NCI-H460 (cell line): Measurements from ENCODE around the gene ACOT12. TPM values are rescaled to one million over a fixed set of nuclear protein-coding genes. Genes with fewer than 3 reads are reported as not detected.
"Not testable (repeated sequence)": the region's sequence is repeated elsewhere in the genome, so short reads cannot be mapped to it uniquely, and the experiment has no call there.

Experiments used
- DNase-seq: peaks from one replicate; pipeline ENCODE4 v3.0.0-alpha.2; 2016; ENCODE audit warnings: low read depth; ENCODE audit errors: extremely low read depth
- polyA plus RNA-seq: library from polyadenylated mRNA; depleted of rRNA; stranded (reverse); fragments of >200 nt; gene quantifications from 2 replicates; pipeline ENCODE4 v1.2.3, GENCODE V29; 2014; cell fraction: nucleus; rRNA removed
- total RNA-seq: library from RNA; depleted of rRNA; stranded (reverse); fragments of >200 nt; shearing (Covaris generic); gene quantifications from 2 replicates; pipeline ENCODE4 v1.2.3, GENCODE V29; 2014; rRNA removed

The ACOT12 gene
- total RNA-seq: not detected in 2 replicates
- polyA plus RNA-seq: not detected in 2 replicates

DNA sequence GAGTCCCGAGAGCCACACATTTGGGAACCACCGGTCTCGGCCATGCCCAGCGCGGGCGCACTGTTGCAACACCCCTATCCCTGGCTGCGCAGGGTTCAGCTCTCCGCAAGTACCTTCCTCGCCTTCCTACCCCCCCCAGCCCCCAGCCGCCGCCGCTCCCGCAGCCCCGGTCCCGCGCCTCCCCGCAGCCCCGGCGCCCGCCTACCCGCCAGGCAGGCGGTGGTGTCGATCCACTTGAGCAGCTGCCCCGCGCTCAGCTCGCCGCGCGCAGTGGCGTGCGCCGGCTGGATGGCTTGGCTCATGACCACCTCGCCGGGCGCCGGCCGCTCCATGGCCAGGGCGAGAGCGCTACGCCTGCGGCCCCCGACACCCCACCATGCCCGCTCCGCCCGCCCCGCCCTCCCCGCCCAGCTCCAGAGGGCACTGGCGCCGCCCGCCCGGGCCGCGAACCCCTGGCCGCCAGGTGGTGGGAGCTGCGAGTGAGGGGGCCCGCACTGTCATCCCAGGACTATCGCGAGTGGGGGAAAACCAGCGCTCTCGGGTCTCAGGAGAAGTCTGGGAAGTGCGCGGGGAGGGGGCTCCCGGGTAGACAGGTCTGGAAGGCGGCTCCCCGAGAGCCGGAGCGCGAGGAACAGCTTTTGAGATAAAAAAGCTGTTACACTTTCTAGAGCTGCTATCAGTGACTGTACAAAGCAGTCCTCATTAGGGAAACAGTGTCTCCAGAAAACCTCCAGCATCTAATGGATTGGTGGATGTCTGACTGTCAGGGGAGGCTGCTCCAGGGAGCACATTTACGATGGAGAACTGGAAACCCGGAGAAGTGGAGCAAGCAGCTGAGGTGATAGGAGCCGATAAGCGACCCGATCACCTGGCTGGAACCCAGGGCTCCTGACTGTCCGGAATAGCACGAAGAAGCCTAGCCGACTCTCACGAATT lies at the start of gene ACOT12:
Gene ACOT12 (minus strand): TSS at position 352 of the 936 bp plus-strand sequence. CDS start 20 bp downstream, at position 332.
- no peak for DNase-seq

DNA sequence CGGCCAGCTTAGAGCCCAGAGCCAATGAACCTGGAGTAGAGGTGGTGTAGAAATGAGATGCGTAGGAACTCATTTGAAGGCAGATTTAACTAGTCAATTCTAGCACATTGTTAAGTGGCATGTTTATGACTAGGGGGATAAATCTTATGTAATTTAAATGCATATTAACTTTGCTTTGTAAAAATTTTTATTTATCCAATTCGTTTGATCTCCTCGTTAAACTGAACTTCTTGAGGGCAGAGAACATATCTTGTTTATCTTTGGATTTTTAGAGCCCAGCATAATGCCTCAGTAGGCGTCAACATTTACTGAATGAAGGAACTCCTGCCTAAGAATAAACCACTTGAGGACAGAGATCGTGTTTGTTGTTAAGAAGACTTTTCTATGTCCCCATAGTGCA lies 41.1 kb upstream of the ACOT12 start:
- no peak for DNase-seq

GRCh38 chr5:81429985-81430384 lies 36.1 kb upstream of the ACOT12 start:
- DNase-seq: no peak

DNA sequence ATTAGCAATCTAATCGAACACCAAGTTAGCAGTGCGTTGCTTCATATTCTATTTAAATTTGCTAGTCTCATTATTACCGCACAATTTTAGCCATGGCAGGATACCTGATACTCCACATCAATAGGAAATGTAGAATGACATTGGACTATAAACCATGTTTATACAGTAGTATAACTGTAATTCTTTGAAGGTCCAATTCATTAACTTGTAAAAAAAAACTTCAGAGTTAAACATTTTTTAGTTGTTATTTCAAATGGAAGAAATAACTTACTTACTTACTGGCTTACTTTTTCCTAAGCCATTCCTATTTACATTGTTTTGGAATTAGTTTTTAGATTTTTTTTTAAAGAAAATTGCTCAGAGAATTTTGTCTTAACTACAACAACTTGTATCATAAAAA lies 35.4 kb upstream of the ACOT12 start:
- DNase-seq: no peak

GRCh38 chr5:81428861-81429260 lies 34.9 kb upstream of the ACOT12 start:
- no peak for DNase-seq

DNA sequence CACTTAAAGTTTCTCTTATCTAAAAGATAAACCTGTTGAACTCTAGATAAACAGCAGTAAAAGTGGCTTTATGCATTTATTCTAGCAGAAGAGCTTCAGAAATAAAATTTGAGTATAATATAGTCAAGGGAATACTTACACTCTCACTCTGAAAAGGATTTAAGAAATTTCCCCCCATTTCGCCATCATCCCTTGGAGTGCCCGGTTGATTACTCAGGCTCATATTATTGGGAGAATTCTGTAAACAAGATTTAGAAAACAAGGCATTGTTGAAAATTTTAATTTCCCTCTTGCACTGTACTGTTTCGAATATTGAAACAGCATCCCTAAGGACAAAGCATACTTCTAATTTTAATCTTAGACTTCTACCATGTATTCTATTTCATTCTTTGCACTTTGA lies 34.5 kb upstream of the ACOT12 start:
- peak; percentile 34 for DNase-seq

DNA sequence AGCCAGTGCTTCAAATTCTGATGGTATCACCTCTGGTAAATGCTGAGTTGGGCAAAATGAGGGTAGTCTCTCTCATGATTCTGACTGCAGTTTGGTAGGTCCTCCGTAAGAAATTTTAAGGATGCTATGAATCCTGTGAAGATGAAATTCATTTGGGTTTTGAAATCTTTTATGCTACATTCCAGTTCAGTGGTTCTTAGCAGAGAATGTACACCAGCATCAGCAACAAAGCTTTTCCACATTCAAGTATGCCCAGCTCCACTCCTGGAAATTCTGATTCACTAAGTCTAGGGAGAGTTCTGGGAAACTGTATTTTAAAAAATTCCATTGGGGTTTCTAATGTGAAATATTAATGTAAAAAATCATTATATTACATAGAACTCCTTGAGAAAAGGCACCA lies 33.6 kb upstream of the ACOT12 start:
- no peak for DNase-seq

- no peak for DNase-seq
Measured at GRCh38 chr5:81426359-81427030, 32.6 kb upstream of the ACOT12 start.

- peak; percentile 61 for DNase-seq
Measured at GRCh38 chr5:81425569-81425968, 31.6 kb upstream of the ACOT12 start.

DNA sequence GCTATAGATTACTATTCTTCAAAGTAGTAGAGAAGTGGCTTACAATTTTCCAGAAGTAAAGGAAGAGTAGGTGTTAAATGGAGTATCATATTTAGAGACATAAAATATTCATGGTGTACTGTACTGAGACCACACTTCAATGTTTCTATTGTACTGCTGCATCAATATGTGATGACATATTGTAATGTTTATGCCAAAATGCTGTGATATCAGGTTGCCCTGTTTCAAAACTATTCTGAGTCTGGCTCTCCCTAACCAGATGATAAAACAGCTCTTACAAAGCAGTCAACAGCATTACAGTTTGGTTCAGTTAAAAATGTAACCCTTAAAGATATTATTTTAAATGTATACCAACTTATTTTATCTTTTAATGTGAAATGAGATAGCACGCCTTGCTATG lies 30.8 kb upstream of the ACOT12 start:
- no peak for DNase-seq

GRCh38 chr5:81422671-81423070 lies 28.7 kb upstream of the ACOT12 start:
- DNase-seq: peak; percentile 85

- DNase-seq: peak; percentile 80
Measured at GRCh38 chr5:81420039-81420667, 26.2 kb upstream of the ACOT12 start.

GRCh38 chr5:81418606-81419005 lies 24.7 kb upstream of the ACOT12 start:
- DNase-seq: no peak

DNA sequence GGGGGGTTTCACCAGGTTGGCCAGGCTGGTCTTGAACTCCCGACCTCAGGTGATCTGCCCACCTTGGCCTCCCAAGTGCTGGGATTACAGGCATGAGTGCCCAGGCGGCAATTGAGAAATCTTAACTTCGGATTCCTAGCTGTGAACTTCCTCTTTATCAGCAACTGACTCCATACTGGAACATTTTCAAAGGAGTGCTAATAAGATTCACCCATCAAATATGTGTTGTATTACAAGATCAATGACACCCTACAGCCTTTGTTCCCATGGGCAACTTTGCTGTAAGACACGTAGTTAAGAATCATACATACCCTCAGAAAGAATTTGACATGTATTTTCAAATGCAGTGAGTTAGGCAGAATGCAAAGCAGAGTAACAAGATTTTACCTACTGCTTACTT lies 23.1 kb upstream of the ACOT12 start:
- peak; percentile 40 for DNase-seq

DNA sequence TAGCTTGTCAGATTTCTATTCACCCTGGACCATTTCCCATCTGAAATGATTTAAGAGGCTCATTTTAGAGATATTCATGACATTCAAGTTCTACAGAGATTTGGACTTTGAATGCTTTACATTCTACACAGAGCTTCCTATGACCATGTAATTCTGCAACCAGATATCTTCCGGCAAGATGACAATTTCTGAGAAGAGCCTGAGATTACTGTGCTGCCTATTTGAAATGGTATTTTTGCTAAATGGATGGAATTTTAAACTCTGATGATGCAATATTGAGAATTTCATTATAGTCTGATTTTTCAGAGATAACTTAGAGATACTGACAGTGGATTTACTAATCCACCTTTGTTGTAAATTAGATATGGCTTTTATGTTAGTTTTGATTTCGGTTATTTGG lies 16.0 kb upstream of the ACOT12 start:
- DNase-seq: no peak

- no peak for DNase-seq
Measured at GRCh38 chr5:81409361-81409760, 15.4 kb upstream of the ACOT12 start.

GRCh38 chr5:81408496-81408895 lies 14.6 kb upstream of the ACOT12 start:
- DNase-seq: no peak

DNA sequence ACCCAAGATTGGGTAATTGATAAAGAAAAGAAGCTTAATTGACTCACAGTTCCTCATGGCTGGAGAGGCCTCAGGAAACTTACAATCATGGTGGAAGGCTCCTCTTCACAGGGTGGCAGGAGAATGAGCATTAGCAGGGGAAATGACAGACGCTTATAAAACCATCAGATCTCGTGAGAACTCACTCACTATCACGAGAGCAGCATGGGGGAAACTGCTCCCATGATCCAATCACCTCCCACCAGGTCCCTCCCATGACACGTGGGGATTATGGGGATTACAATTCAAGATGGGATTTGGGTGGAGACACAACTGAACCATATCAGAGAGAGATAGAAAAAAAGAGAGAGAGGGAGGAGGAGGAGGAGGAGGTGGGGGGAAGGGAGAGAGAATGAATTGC lies 13.9 kb upstream of the ACOT12 start:
- DNase-seq: not testable (repeated sequence)

DNA sequence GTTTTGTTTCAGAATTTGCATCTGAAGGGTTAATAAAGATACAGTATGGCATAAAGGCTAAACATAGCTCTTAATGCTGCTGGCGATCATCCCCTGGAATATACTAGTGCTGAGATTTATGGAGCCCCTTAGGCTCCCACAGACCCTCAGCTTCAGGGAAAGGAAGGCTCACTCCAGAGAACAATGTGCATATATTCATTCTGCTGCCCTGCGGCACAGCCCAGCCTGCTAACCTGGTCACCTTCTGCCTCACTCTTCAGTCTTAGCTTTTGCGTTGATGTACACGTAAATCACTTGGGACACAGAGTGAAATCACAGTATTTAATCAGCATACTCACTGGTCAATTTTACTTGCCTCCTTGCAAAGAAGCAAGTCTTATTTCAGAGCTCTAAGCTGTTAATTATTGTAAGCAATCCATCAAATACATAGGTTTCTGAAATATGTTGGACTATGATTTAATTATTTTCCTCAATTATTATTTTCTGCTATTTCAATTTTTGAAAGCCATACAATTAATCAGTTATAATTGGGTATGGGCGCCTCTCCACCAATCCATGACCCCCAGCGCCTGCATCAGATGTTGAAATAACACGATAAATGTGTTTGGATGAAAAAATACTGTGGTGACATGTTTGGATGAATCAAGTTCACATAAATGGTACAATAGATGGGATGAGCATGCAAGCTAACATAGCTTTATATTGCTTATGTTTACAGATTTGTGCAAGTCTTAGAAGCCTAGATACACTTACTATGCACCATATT lies 11.4 kb upstream of the ACOT12 start:
- DNase-seq: no peak

- no peak for DNase-seq
Measured at GRCh38 chr5:81402192-81402930, 8.4 kb upstream of the ACOT12 start.
